Measurements from ENCODE around the gene SYP. TPM values are rescaled to one million over a fixed set of nuclear protein-coding genes. Genes with fewer than 3 reads are reported as not detected.

The SYP gene
- total RNA-seq, 1 experiment from 2014 or later, result 0.44 TPM

GRCh38 chrX:49178537-49178936, 21.5 kb downstream of the SYP start:
- no peak overlapping the region for H2AFZ ChIP-seq
- intact Hi-C loops (cut with micrococcal nuclease; ENCODE audit: unreplicated experiment), result no loop called here
- no peaks in the 10 kb centered on the region for H3K9me2 ChIP-seq (ENCODE audit: insufficient read depth)
- H3K27me3 ChIP-seq (ENCODE audit: insufficient read depth, low read depth), result no peaks in the 10 kb centered on the region
- H3K36me3 ChIP-seq (ENCODE audit: low read depth), result no peaks in the 10 kb centered on the region
- BruUV-seq (replicated peaks), result no TSS peak
- TF ChIP-seq, protein P1, sequence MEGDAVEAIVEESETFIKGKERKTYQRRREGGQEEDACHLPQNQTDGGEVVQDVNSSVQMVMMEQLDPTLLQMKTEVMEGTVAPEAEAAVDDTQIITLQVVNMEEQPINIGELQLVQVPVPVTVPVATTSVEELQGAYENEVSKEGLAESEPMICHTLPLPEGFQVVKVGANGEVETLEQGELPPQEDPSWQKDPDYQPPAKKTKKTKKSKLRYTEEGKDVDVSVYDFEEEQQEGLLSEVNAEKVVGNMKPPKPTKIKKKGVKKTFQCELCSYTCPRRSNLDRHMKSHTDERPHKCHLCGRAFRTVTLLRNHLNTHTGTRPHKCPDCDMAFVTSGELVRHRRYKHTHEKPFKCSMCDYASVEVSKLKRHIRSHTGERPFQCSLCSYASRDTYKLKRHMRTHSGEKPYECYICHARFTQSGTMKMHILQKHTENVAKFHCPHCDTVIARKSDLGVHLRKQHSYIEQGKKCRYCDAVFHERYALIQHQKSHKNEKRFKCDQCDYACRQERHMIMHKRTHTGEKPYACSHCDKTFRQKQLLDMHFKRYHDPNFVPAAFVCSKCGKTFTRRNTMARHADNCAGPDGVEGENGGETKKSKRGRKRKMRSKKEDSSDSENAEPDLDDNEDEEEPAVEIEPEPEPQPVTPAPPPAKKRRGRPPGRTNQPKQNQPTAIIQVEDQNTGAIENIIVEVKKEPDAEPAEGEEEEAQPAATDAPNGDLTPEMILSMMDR (conservative IDR thresholded peaks at IDR 0.05), result no peak
- no peak for TF ChIP-seq EZH2 (IDR thresholded peaks at IDR 0.05; ENCODE audit: low read depth)
- ChIA-PET POLR2A (ENCODE audit: unreplicated experiment) (no interaction called here), CTCF (no interaction called here)
- no peak overlapping the region for H3K4me2 ChIP-seq
- no peaks in the 10 kb centered on the region for H3K9me3 ChIP-seq (ENCODE audit: insufficient read depth, low read depth)
- H3F3A ChIP-seq (ENCODE audit: insufficient read depth, low read depth), result no peaks in the 10 kb centered on the region
- H3K4me1 ChIP-seq (replicated peaks; ENCODE audit: insufficient read depth), result no peaks in the 10 kb centered on the region
- H3K79me2 ChIP-seq (ENCODE audit: low read depth), result no peaks in the 10 kb centered on the region
- no peak for DNase-seq
- H4K20me1 ChIP-seq (ENCODE audit: insufficient read depth), result no peaks in the 10 kb centered on the region
- H3K27ac ChIP-seq, result no peak overlapping the region
- no peak overlapping the region for H3K4me3 ChIP-seq

GRCh38 chrX:49177873-49178480, 22.0 kb downstream of the SYP start:
- Histone ChIP-seq H3K79me2 (ENCODE audit: low read depth) (no peaks in the 10 kb centered on the region), H2AFZ (no peak overlapping the region), H3K9me3 (ENCODE audit: insufficient read depth, low read depth) (no peaks in the 10 kb centered on the region), H3K27ac (no peak overlapping the region), H3F3A (ENCODE audit: insufficient read depth, low read depth) (no peaks in the 10 kb centered on the region), H3K36me3 (ENCODE audit: low read depth) (no peaks in the 10 kb centered on the region), H3K4me1 (replicated peaks; ENCODE audit: insufficient read depth) (no peaks in the 10 kb centered on the region), H4K20me1 (ENCODE audit: insufficient read depth) (no peaks in the 10 kb centered on the region), H3K4me2 (no peak overlapping the region), H3K9me2 (ENCODE audit: insufficient read depth) (no peaks in the 10 kb centered on the region), H3K4me3 (no peak overlapping the region), H3K27me3 (ENCODE audit: insufficient read depth, low read depth) (no peaks in the 10 kb centered on the region)
- ChIA-PET POLR2A (ENCODE audit: unreplicated experiment) (no interaction called here), CTCF (no interaction called here)
- intact Hi-C loops (cut with micrococcal nuclease; ENCODE audit: unreplicated experiment), result no loop called here
- DNase-seq, result no peak
- TF ChIP-seq EZH2 (IDR thresholded peaks at IDR 0.05; ENCODE audit: low read depth), result no peak
- TF ChIP-seq, protein P1 (conservative IDR thresholded peaks at IDR 0.05), result no peak
- no TSS peak for BruUV-seq (replicated peaks)

GRCh38 chrX:49177338-49177833, 22.6 kb downstream of the SYP start:
- no peaks in the 10 kb centered on the region for H3F3A ChIP-seq (ENCODE audit: insufficient read depth, low read depth)
- no TSS peak for BruUV-seq (replicated peaks)
- DNase-seq, result no peak
- H4K20me1 ChIP-seq (ENCODE audit: insufficient read depth), result no peaks in the 10 kb centered on the region
- H2AFZ ChIP-seq, result no peak overlapping the region
- ChIA-PET POLR2A (ENCODE audit: unreplicated experiment) (no interaction called here), CTCF (no interaction called here)
- TF ChIP-seq, protein P1 (conservative IDR thresholded peaks at IDR 0.05), result no peak
- no peak for TF ChIP-seq EZH2 (IDR thresholded peaks at IDR 0.05; ENCODE audit: low read depth)
- H3K27ac ChIP-seq, result no peak overlapping the region
- H3K4me3 ChIP-seq, result no peak overlapping the region
- no peaks in the 10 kb centered on the region for H3K9me2 ChIP-seq (ENCODE audit: insufficient read depth)
- H3K9me3 ChIP-seq (ENCODE audit: insufficient read depth, low read depth), result no peaks in the 10 kb centered on the region
- H3K36me3 ChIP-seq (ENCODE audit: low read depth), result no peaks in the 10 kb centered on the region
- intact Hi-C loops (cut with micrococcal nuclease; ENCODE audit: unreplicated experiment), result no loop called here
- H3K79me2 ChIP-seq (ENCODE audit: low read depth), result no peaks in the 10 kb centered on the region
- no peaks in the 10 kb centered on the region for H3K27me3 ChIP-seq (ENCODE audit: insufficient read depth, low read depth)
- no peak overlapping the region for H3K4me2 ChIP-seq
- no peaks in the 10 kb centered on the region for H3K4me1 ChIP-seq (replicated peaks; ENCODE audit: insufficient read depth)
